HepG2 (cell line): ENCODE measurements around the gene R3HDM1. TPM values are rescaled to one million over a fixed set of nuclear protein-coding genes. Genes with fewer than 3 reads are reported as not detected.

ENCODE experiments used
- ATF1 ChIP-seq: IDR thresholded peaks from 2 replicates; pipeline ENCODE4 v1.6.1; 2016; ENCODE audit warnings: mild to moderate bottlenecking, control low read depth
- BRF2 ChIP-seq: sonication (generic); formaldehyde crosslinking; IDR thresholded peaks from 2 replicates; pipeline ENCODE4 v1.8.1; 2022; ENCODE audit warnings: mild to moderate bottlenecking, missing genetic modification reagents
- CEBPG ChIP-seq: IDR thresholded peaks from 2 replicates; pipeline ENCODE4 v1.6.1; 2016
- CEBPZ ChIP-seq: IDR thresholded peaks from 2 replicates; pipeline ENCODE4 v1.6.1; 2012; ENCODE audit warnings: low read length, improper control_type of control experiment
- DMTF1 ChIP-seq: sonication (generic); formaldehyde crosslinking; IDR thresholded peaks from 2 replicates; pipeline ENCODE4 v1.4.0; 2020; ENCODE audit warnings: mild to moderate bottlenecking, missing genetic modification reagents
- GATAD2A ChIP-seq: IDR thresholded peaks from 2 replicates; pipeline ENCODE4 v1.6.1; 2016
- HDAC6 ChIP-seq: fragments of 200-600 bp; sonication (generic); IDR thresholded peaks from 2 replicates; pipeline ENCODE4 v1.7.0; 2017; ENCODE audit warnings: mild to moderate bottlenecking, antibody characterized with exemption, low read length, low read depth
- HMG20B ChIP-seq: conservative IDR thresholded peaks from 2 replicates; pipeline ENCODE4 v1.6.1; 2016; ENCODE audit warnings: missing genetic modification reagents, missing compliant biosample characterization
- IRX3 ChIP-seq: sonication (generic); formaldehyde crosslinking; IDR thresholded peaks from 2 replicates; pipeline ENCODE4 v1.8.1; 2023; ENCODE audit warnings: mild to moderate bottlenecking, low read depth, missing genetic modification reagents, borderline replicate concordance
- PHF8 ChIP-seq: sonication (generic); formaldehyde crosslinking; IDR thresholded peaks from 2 replicates; pipeline ENCODE4 v1.5.0; 2020; ENCODE audit warnings: missing genetic modification reagents
- PLSCR1 ChIP-seq: sonication (generic); formaldehyde crosslinking; IDR thresholded peaks from 2 replicates; pipeline ENCODE4 v1.5.0; 2020; ENCODE audit warnings: missing genetic modification reagents, mild to moderate bottlenecking, borderline replicate concordance
- POLR2AphosphoS2 ChIP-seq: IDR thresholded peaks from 2 replicates; pipeline ENCODE4 v1.6.1; 2011; ENCODE audit warnings: low read depth, low read length, improper control_type of control experiment
- SIX4 ChIP-seq: sonication (generic); formaldehyde crosslinking; IDR thresholded peaks from 2 replicates; pipeline ENCODE4 v1.4.0; 2020; ENCODE audit warnings: missing genetic modification reagents
- TAF15 ChIP-seq: fragments of 200-400 bp; formaldehyde crosslinking; IDR thresholded peaks from one replicate; pipeline ENCODE4 v1.6.1; 2018; ENCODE audit warnings: mild to moderate bottlenecking, low read depth, low read length; ENCODE audit not compliant: poor library complexity, severe bottlenecking
- ZBTB26 ChIP-seq: IDR thresholded peaks from 2 replicates; pipeline ENCODE4 v1.6.1; 2016; ENCODE audit warnings: missing compliant biosample characterization, missing genetic modification reagents, borderline replicate concordance
- ZNF235 ChIP-seq: sonication (generic); formaldehyde crosslinking; IDR thresholded peaks from 2 replicates; pipeline ENCODE4 v1.8.1; 2023; ENCODE audit warnings: mild to moderate bottlenecking, missing genetic modification reagents, borderline replicate concordance
- ZNF558 ChIP-seq: sonication (generic); formaldehyde crosslinking; IDR thresholded peaks from 2 replicates; pipeline ENCODE4 v1.9.0; 2022; ENCODE audit warnings: mild to moderate bottlenecking, missing genetic modification reagents, borderline replicate concordance
- ZNF570 ChIP-seq: sonication (generic); formaldehyde crosslinking; IDR thresholded peaks from 2 replicates; pipeline ENCODE4 v1.4.0; 2020; ENCODE audit warnings: mild to moderate bottlenecking, missing genetic modification reagents, borderline replicate concordance
- ZNF577 ChIP-seq: sonication (generic); formaldehyde crosslinking; IDR thresholded peaks from 2 replicates; pipeline ENCODE4 v1.4.0; 2020; ENCODE audit warnings: mild to moderate bottlenecking, low read depth, missing genetic modification reagents, borderline replicate concordance
- ZNF883 ChIP-seq: sonication (generic); formaldehyde crosslinking; IDR thresholded peaks from 2 replicates; pipeline ENCODE4 v1.5.1; 2020; ENCODE audit warnings: mild to moderate bottlenecking, missing genetic modification reagents; ENCODE audit errors: not compliant biosample characterization
- polyA plus RNA-seq, 8 experiments: library from polyadenylated mRNA; depleted of rRNA in 3 of 8; stranded (reverse) in 7 of 8; unstranded in 1 of 8; fragments of >200 nt; fragmentation: Illumina TruSeq in 4 of 8; extraction: Trizol in 4 of 8; gene quantifications; 2 replicates each; pipeline versions ENCODE4 v1.2.1 to v1.2.3, GENCODE V29; 2011 to 2016; ENCODE audit warnings: low read depth in 4 of 8, missing spikeins in 1 of 8, mixed read lengths in 1 of 8; ENCODE audit not compliant: insufficient read depth in 1 of 8
- total RNA-seq, 5 experiments: library from RNA; depleted of rRNA; stranded (reverse); fragments of >200 nt; fragmentation: Illumina TruSeq; extraction: Trizol; gene quantifications; 2 replicates each; pipeline ENCODE4 v1.2.3, GENCODE V29; 2016; ENCODE audit warnings: low read depth in 1 of 5

The R3HDM1 gene
- total and polyA plus RNA-seq, 2 of the 13 experiments (the other 11 are each of a cell fraction or from before 2014, with no cell fraction given): 15.7 to 54.3 TPM

GRCh38 chr2:135741395-135742324, 210.4 kb downstream of the R3HDM1 start, which contains the start of gene UBXN4 (continued):
- peak; percentile 31; the same call in 1 of the 2 replicates for TF ChIP-seq BRF2 (CRISPR knock-in tag)
- peak; percentile 43 for TF ChIP-seq CEBPG
- TF ChIP-seq ZBTB26: no peak
- TF ChIP-seq ZNF577 (CRISPR knock-in tag): no peak
- peak; percentile 67; the same call in 1 of the 2 replicates for TF ChIP-seq GATAD2A (CRISPR knock-in tag)
- TF ChIP-seq PHF8 (CRISPR knock-in tag): peak; percentile 95
- no peak for TF ChIP-seq CEBPZ
- peak; percentile 61 for TF ChIP-seq HMG20B (CRISPR knock-in tag)
- peak; percentile 12; the same call in 1 of the 2 replicates for TF ChIP-seq IRX3 (CRISPR knock-in tag)
- TF ChIP-seq POLR2AphosphoS2: no peak
- TF ChIP-seq DMTF1 (CRISPR knock-in tag): no peak
- TF ChIP-seq ZNF883 (CRISPR knock-in tag): peak; percentile 83
- TF ChIP-seq ZNF558 (CRISPR knock-in tag): no peak
- no peak for TF ChIP-seq PLSCR1 (CRISPR knock-in tag)
- TF ChIP-seq HDAC6: no peak
- peak; percentile 94 for TF ChIP-seq ATF1
- TF ChIP-seq TAF15: no peak
- 0 out of 2 replicates have a peak, but pooled peaks have one; percentile 36 for TF ChIP-seq ZNF235 (CRISPR knock-in tag)
- TF ChIP-seq ZNF570 (CRISPR knock-in tag): no peak
- TF ChIP-seq SIX4 (CRISPR knock-in tag): no peak
